Panc1 (cell line): ENCODE data around the gene VEZT. TPM values are rescaled to one million over a fixed set of nuclear protein-coding genes. Genes with fewer than 3 reads are reported as not detected.
A peak's percentile ranks its signal among the peaks of the same experiment; 100 is the strongest.

Source experiments
- ATAC-seq: fragments of 200-7000 bp; cut with Tn5 transposase; 2 replicates; pipeline ENCODE4 v1.9.1; 2020; ENCODE audit warnings: mild to moderate bottlenecking, moderate library complexity
- BruUV-seq: library from RNA; stranded (reverse); fragments of 400-500 nt; replicated peaks from 2 replicates; lab custom pipeline; 2021; lab: Mats Ljungman, UMichigan
- CTCF ChIA-PET: fragments of 300-600 bp; sonication (Branson Sonifier 250); formaldehyde crosslinking; loops from one replicate; lab custom pipeline; 2022; ENCODE audit warnings: antibody characterized with exemption; lab: Charles Lee
- POLR2A ChIA-PET: fragments of 300-600 bp; sonication (Branson Sonifier 250); formaldehyde crosslinking; loops from one replicate; lab custom pipeline; 2022; ENCODE audit warnings: antibody characterized with exemption; lab: Charles Lee
- DNase-seq: peaks from one replicate; pipeline ENCODE4 v3.0.0-alpha.2; 2010; ENCODE audit warnings: low read depth, low spot score
- H3K27ac ChIP-seq: 2 replicates; pipeline ENCODE4 v1.5.1; 2011; ENCODE audit warnings: mild to moderate bottlenecking, low read length, inconsistent platforms
- H3K27me3 ChIP-seq: fragments of 200-500 bp; sonication (Bioruptor generic); 2 replicates; pipeline ENCODE4 v1.6.0; 2014; ENCODE audit warnings: low read length, inconsistent platforms; ENCODE audit not compliant: control insufficient read depth, insufficient read depth
- H3K36me3 ChIP-seq: fragments of 200-500 bp; sonication (Bioruptor generic); 2 replicates; pipeline ENCODE4 v1.5.1; 2014; ENCODE audit warnings: inconsistent platforms, mild to moderate bottlenecking, low read length, moderate library complexity; ENCODE audit not compliant: control insufficient read depth, insufficient read depth
- H3K4me1 ChIP-seq: 2 replicates; pipeline ENCODE4 v1.5.1; 2011; ENCODE audit warnings: inconsistent platforms, mild to moderate bottlenecking, low read length, moderate library complexity; ENCODE audit not compliant: control insufficient read depth, insufficient read depth
- H3K4me3 ChIP-seq, 2 experiments: 2 replicates each; pipeline ENCODE4 v1.5.1; 2011 to 2012; ENCODE audit warnings: low read depth in 2 of 2, low read length in 2 of 2, mild to moderate bottlenecking in 2 of 2, inconsistent platforms in 1 of 2, moderate library complexity in 1 of 2
- H3K9me3 ChIP-seq: fragments of 200-500 bp; sonication (Bioruptor generic); 2 replicates; pipeline ENCODE4 v1.5.1; 2014; ENCODE audit warnings: low read depth, mild to moderate bottlenecking, inconsistent platforms, low read length, moderate library complexity; ENCODE audit not compliant: control insufficient read depth, insufficient read depth
- POLR2AphosphoS5 ChIP-seq: IDR thresholded peaks from 2 replicates; pipeline ENCODE4 v1.6.1; 2012; ENCODE audit warnings: mild to moderate bottlenecking, low read depth, low read length, moderate library complexity
- REST ChIP-seq, 2 experiments: IDR thresholded peaks; 2 replicates each; pipeline ENCODE4 v1.6.1; 2011 to 2012; ENCODE audit warnings: low read depth in 2 of 2, control low read depth in 1 of 2, low read length in 1 of 2, mild to moderate bottlenecking in 1 of 2, moderate library complexity in 1 of 2; ENCODE audit not compliant: insufficient read depth in 1 of 2
- SIN3A ChIP-seq: IDR thresholded peaks from 2 replicates; pipeline ENCODE4 v1.6.1; 2012; ENCODE audit warnings: low read depth, mild to moderate bottlenecking, low read length, moderate library complexity, borderline replicate concordance; ENCODE audit not compliant: insufficient read depth
- TCF7L2 ChIP-seq: IDR thresholded peaks from 2 replicates; pipeline ENCODE4 v1.6.1; 2011; ENCODE audit warnings: mild to moderate bottlenecking, low read depth, low read length, inconsistent platforms
- in situ Hi-C: cut with HindIII; loops from 2 replicates; pipeline ENCODE4 v1.10.0; 2016; ENCODE audit warnings: low sequenced_read_pairs, low pct_unique_long_range_greater_than_20kb
- intact Hi-C: fragments of 100-400 bp; cut with micrococcal nuclease; formaldehyde crosslinking; loops from one replicate; pipeline ENCODE4 v1.10.0; 2022; ENCODE audit not compliant: unreplicated experiment
- total RNA-seq: library from RNA; stranded (reverse); gene quantifications from one replicate; pipeline ENCODE4 v1.2.1, GENCODE V29; 2021; ENCODE audit not compliant: unreplicated experiment
- TF ChIP-seq, protein P1 (sequence below): fragments of 450-650 bp; IDR thresholded peaks from 2 replicates; pipeline ENCODE4 v1.5.1; 2017; ENCODE audit warnings: mild to moderate bottlenecking

The VEZT gene
- total RNA-seq, 1 experiment from 2014 or later, result 70.6 TPM

- Histone ChIP-seq H3K9me3 (no peaks in the 10 kb centered on the region), H3K4me3 (no peak overlapping the region), H3K27me3 (no peaks in the 10 kb centered on the region), H3K27ac (peak overlapping the region; percentile 98; the same call in 1 of the 2 replicates), H3K36me3 (no peaks in the 10 kb centered on the region), H3K4me1 (peaks cover 53% of the 10 kb centered on the region)
- DNase-seq, result no peak
- in situ Hi-C loops, result loop anchor here (5.0 kb wide), 1 partner anchor 90 kb away; no protein-coding TSS in a partner anchor
- BruUV-seq, result no TSS peak
- POLR2A ChIA-PET, result interaction anchor here (1.1 kb wide), 1 partner anchor 10 kb away, joined by 3 read pairs; the partner anchor contains the start of genes FGD6 and VEZT
- no peak for ATAC-seq
- TF ChIP-seq REST (IDR thresholded peaks at IDR 0.05; ENCODE audit: insufficient read depth in 1 of 2, low read depth in 2 of 2, low read length in 1 of 2), result no peak
- TF ChIP-seq TCF7L2, result no peak
- no peak for TF ChIP-seq SIN3A
- intact Hi-C loops, result no loop called here
- CTCF ChIA-PET, result no interaction called here
Measured at GRCh38 chr12:95207407-95207806, 10.2 kb upstream of the VEZT start.

DNA sequence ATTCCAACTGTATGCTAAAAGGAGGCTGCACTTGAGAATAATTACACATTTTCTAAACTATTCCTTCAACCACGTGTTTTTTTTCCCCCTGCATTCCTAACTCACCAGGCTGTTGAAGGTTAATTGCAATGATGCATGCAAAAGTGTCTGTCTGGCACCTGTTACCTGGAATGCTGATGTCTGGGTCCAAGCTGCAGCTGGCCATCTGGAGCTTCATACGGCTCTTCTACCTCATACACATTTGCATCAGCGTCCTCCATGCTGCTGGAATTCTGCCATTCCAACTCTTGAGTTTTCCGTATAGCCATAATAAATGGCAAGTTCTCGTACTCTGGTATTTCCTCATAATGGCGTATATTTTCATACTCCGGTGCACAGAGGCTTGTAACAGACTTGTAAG, 8.9 kb upstream of the VEZT start:
- DNase-seq (no peak), ATAC-seq (no peak)
- peak overlapping the region; percentile 15 for H3K27ac ChIP-seq
- ChIA-PET CTCF (no interaction called here), POLR2A (no interaction called here)
- H3K9me3 ChIP-seq, result no peaks in the 10 kb centered on the region
- intact Hi-C loops (no loop called here), in situ Hi-C loops (loop anchor here (5.0 kb wide), 1 partner anchor 91 kb away; no protein-coding TSS in a partner anchor)
- peaks cover 53% of the 10 kb centered on the region for H3K4me1 ChIP-seq
- H3K27me3 ChIP-seq, result no peaks in the 10 kb centered on the region
- BruUV-seq, result no TSS peak
- no peak overlapping the region for H3K4me3 ChIP-seq
- H3K36me3 ChIP-seq, result no peaks in the 10 kb centered on the region
- TF ChIP-seq, protein P1, sequence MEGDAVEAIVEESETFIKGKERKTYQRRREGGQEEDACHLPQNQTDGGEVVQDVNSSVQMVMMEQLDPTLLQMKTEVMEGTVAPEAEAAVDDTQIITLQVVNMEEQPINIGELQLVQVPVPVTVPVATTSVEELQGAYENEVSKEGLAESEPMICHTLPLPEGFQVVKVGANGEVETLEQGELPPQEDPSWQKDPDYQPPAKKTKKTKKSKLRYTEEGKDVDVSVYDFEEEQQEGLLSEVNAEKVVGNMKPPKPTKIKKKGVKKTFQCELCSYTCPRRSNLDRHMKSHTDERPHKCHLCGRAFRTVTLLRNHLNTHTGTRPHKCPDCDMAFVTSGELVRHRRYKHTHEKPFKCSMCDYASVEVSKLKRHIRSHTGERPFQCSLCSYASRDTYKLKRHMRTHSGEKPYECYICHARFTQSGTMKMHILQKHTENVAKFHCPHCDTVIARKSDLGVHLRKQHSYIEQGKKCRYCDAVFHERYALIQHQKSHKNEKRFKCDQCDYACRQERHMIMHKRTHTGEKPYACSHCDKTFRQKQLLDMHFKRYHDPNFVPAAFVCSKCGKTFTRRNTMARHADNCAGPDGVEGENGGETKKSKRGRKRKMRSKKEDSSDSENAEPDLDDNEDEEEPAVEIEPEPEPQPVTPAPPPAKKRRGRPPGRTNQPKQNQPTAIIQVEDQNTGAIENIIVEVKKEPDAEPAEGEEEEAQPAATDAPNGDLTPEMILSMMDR, result no peak
- TF ChIP-seq REST (IDR thresholded peaks at IDR 0.05; ENCODE audit: insufficient read depth in 1 of 2, low read depth in 2 of 2, low read length in 1 of 2), result no peak
- TF ChIP-seq POLR2AphosphoS5, result no peak
- TF ChIP-seq SIN3A, result no peak
- TF ChIP-seq TCF7L2, result no peak
